PC-9 (cell line): Measurements from ENCODE around the gene TAF6. TPM values are rescaled to one million over a fixed set of nuclear protein-coding genes. Genes with fewer than 3 reads are reported as not detected.

Experiments
- BruUV-seq: library from RNA; stranded (reverse); fragments of 400-500 nt; replicated peaks from 2 replicates; lab custom pipeline; 2021; lab: Mats Ljungman, UMichigan
- CTCF ChIA-PET: fragments of 300-600 bp; sonication (Branson Sonifier 250); formaldehyde crosslinking; loops from one replicate; lab custom pipeline; 2022; ENCODE audit warnings: antibody characterized with exemption; lab: Charles Lee
- POLR2A ChIA-PET: fragments of 300-600 bp; sonication (Branson Sonifier 250); formaldehyde crosslinking; loops from one replicate; lab custom pipeline; 2022; ENCODE audit warnings: antibody characterized with exemption; ENCODE audit not compliant: unreplicated experiment; lab: Charles Lee
- DNase-seq, 2 experiments: peaks; one replicate each; pipeline versions ENCODE4 v3.0.0 to v3.0.0-alpha.2; 2015 to 2022; ENCODE audit warnings: mixed read lengths in 1 of 2
- H2AFZ ChIP-seq: fragments of 200-600 bp; sonication (generic); 2 replicates; pipeline ENCODE4 v1.8.1; 2017; ENCODE audit warnings: antibody characterized with exemption
- H3F3A ChIP-seq: fragments of 200-600 bp; sonication (generic); 2 replicates; pipeline ENCODE4 v1.8.1; 2017; ENCODE audit warnings: antibody characterized with exemption, mild to moderate bottlenecking, low read depth; ENCODE audit not compliant: insufficient read depth
- H3K27ac ChIP-seq: fragments of 200-600 bp; sonication (generic); 2 replicates; pipeline ENCODE4 v1.6.1; 2016; ENCODE audit warnings: mixed run types
- H3K27me3 ChIP-seq: fragments of 200-600 bp; sonication (generic); 2 replicates; pipeline ENCODE4 v1.6.1; 2016; ENCODE audit warnings: low read depth, mixed run types; ENCODE audit not compliant: insufficient read depth
- H3K36me3 ChIP-seq: fragments of 200-600 bp; sonication (generic); 2 replicates; pipeline ENCODE4 v1.6.1; 2016; ENCODE audit warnings: low read depth, mixed run types
- H3K4me1 ChIP-seq: fragments of 200-600 bp; sonication (generic); replicated peaks from 2 replicates; pipeline ENCODE4 v1.6.1; 2016; ENCODE audit warnings: mixed run types; ENCODE audit not compliant: insufficient read depth
- H3K4me2 ChIP-seq: fragments of 200-600 bp; sonication (generic); 2 replicates; pipeline ENCODE4 v1.6.1; 2017; ENCODE audit warnings: mixed run types
- H3K4me3 ChIP-seq: fragments of 200-600 bp; sonication (generic); 2 replicates; pipeline ENCODE4 v1.6.1; 2016; ENCODE audit warnings: mixed run types
- H3K79me2 ChIP-seq: fragments of 200-600 bp; sonication (generic); 2 replicates; pipeline ENCODE4 v1.6.1; 2017; ENCODE audit warnings: low read depth, mixed run types
- H3K9me2 ChIP-seq: fragments of 200-600 bp; sonication (generic); 2 replicates; pipeline ENCODE4 v1.8.1; 2017; ENCODE audit warnings: mild to moderate bottlenecking; ENCODE audit not compliant: insufficient read depth
- H3K9me3 ChIP-seq: fragments of 200-600 bp; sonication (generic); 2 replicates; pipeline ENCODE4 v1.8.1; 2016; ENCODE audit warnings: low read depth; ENCODE audit not compliant: insufficient read depth
- H4K20me1 ChIP-seq: fragments of 200-600 bp; sonication (generic); 2 replicates; pipeline ENCODE4 v1.8.1; 2017; ENCODE audit not compliant: insufficient read depth
- CTCF ChIP-seq: fragments of 200-600 bp; sonication (generic); conservative IDR thresholded peaks from 2 replicates; pipeline ENCODE4 v1.6.1; 2017; ENCODE audit warnings: mixed run types, antibody characterized with exemption, mild to moderate bottlenecking, moderate library complexity
- EZH2 ChIP-seq: fragments of 200-600 bp; sonication (generic); IDR thresholded peaks from 2 replicates; pipeline ENCODE4 v1.8.0; 2017; ENCODE audit warnings: antibody characterized with exemption, low read depth
- intact Hi-C: fragments of 100-400 bp; cut with micrococcal nuclease; formaldehyde crosslinking; loops from one replicate; pipeline ENCODE4 v1.10.0; 2022; ENCODE audit not compliant: unreplicated experiment
- total RNA-seq: library from RNA; stranded (reverse); gene quantifications from 2 replicates; pipeline ENCODE4 v1.2.3, GENCODE V29; 2021

Gene TAF6
- total RNA-seq, 1 experiment from 2014 or later: 91.4 TPM

DNA sequence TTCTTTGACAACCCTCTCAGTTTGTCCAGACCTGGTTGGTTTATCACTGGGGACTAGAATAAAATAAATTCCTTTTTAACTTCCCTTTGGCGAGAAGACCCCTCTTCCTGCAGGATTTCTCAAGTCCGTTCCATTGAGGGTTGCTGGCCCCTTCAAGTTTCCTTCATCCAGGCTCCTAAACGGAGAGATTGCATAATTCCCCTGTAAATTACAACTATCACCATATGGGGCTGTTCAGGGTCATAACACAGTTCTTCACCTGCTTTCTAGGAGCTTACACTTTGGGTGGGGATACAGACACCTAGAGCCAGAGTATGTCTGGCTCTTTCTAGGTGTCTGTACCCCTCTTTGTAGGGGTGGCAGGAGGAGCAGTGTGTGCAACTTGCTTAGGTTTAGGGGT lies 33.6 kb downstream of the TAF6 start:
- Histone ChIP-seq H3K4me1 (peaks cover 34% of the 10 kb centered on the region), H3K9me2 (no peaks in the 10 kb centered on the region), H3K9me3 (no peaks in the 10 kb centered on the region), H2AFZ (no peak overlapping the region), H3K27ac (no peak overlapping the region), H3K79me2 (peaks cover 18% of the 10 kb centered on the region), H3K4me2 (no peak overlapping the region), H3K27me3 (no peaks in the 10 kb centered on the region), H4K20me1 (no peaks in the 10 kb centered on the region), H3F3A (peaks cover 39% of the 10 kb centered on the region), H3K4me3 (no peak overlapping the region), H3K36me3 (no peaks in the 10 kb centered on the region)
- intact Hi-C loops: no loop called here
- no peak for DNase-seq
- TF ChIP-seq CTCF (no peak), EZH2 (no peak)
- ChIA-PET POLR2A (no interaction called here), CTCF (no interaction called here)
- BruUV-seq: no TSS peak

DNA sequence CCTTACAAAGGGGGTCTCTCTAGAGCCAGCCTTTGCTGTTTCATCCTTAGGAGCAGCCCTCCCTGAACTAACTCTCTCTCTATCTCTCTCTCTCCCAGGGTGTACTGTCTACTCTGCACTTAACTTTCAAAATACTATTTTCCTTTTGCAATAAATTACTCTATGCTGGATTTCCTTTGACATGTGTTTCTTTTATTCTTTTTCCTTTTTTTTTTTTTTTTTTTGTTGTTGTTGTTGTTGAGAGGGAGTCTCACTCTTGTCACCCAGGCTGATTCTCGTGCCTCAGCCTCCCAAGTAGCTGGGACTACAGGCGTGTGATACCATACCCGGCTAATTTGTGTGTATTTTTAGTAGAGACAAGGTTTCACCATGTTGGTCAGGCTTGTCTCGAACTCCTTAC lies 36.2 kb downstream of the TAF6 start:
- ChIA-PET CTCF (interaction anchor here (0.6 to 1.1 kb wide), 9 partner anchors 18 to 1242 kb away, joined by 3 to 12 read pairs (median 3); partner anchors contain the start of genes AP4M1 and MCM7), POLR2A (interaction anchor here (0.5 to 1.1 kb wide), 16 partner anchors 8 to 674 kb away, joined by 3 to 24 read pairs (median 8); partner anchors contain the start of genes AP4M1, BUD31, PDAP1 and ZCWPW1)
- DNase-seq: no peak
- H3K4me2 ChIP-seq: peak overlapping the region; percentile 78
- H3K9me2 ChIP-seq: no peaks in the 10 kb centered on the region
- intact Hi-C loops: loop anchor here (1.0 to 5.0 kb wide), 3 partner anchors 18 to 711 kb away; partner anchors contain the start of genes AP4M1, ARPC1B and MCM7
- H2AFZ ChIP-seq: no peak overlapping the region
- H3F3A ChIP-seq: peaks cover 25% of the 10 kb centered on the region
- H4K20me1 ChIP-seq: peaks cover 8% of the 10 kb centered on the region; the same call in 1 of the 2 replicates
- BruUV-seq: no TSS peak
- H3K4me1 ChIP-seq: peaks cover 26% of the 10 kb centered on the region
- H3K27ac ChIP-seq: no peak overlapping the region
- H3K27me3 ChIP-seq: no peaks in the 10 kb centered on the region
- no peaks in the 10 kb centered on the region for H3K9me3 ChIP-seq
- peaks cover 36% of the 10 kb centered on the region for H3K79me2 ChIP-seq
- TF ChIP-seq EZH2: no peak
- TF ChIP-seq CTCF: no peak
- peaks cover 22% of the 10 kb centered on the region for H3K36me3 ChIP-seq
- H3K4me3 ChIP-seq: no peak overlapping the region; the same call in 1 of the 2 replicates

GRCh38 chr7:100081535-100082102 lies 37.5 kb downstream of the TAF6 start, which contains the start of gene ZNF3:
ZNF3 (minus strand) TSS chr7:100081723; CDS start chr7:100077357, 4,366 bp downstream.
- H3F3A ChIP-seq: peaks cover 17% of the 10 kb centered on the region
- H3K4me2 ChIP-seq: peak within 1 kb of the TSS; percentile 78
- H3K79me2 ChIP-seq: peaks cover 50% of the 10 kb centered on the region
- peaks cover 16% of the 10 kb centered on the region for H3K4me1 ChIP-seq
- TF ChIP-seq CTCF (peak; percentile 92), EZH2 (no peak)
- peaks cover 34% of the 10 kb centered on the region for H3K36me3 ChIP-seq
- H3K4me3 ChIP-seq: peak within 1 kb of the TSS; percentile 93
- peaks cover 8% of the 10 kb centered on the region; the same call in 1 of the 2 replicates for H4K20me1 ChIP-seq
- ChIA-PET CTCF (interaction anchor here (1.1 kb wide), 1 partner anchor 51 kb away, joined by 7 read pairs; no protein-coding TSS in a partner anchor), POLR2A (interaction anchor here (0.6 to 1.1 kb wide), 2 partner anchors 20 to 69 kb away, joined by 3 to 24 read pairs; partner anchors contain the start of gene AP4M1)
- H3K9me2 ChIP-seq: no peaks in the 10 kb centered on the region
- H2AFZ ChIP-seq: peak within 1 kb of the TSS; percentile 69
- H3K27ac ChIP-seq: peak within 1 kb of the TSS; percentile 79
- peak; percentile 95 to 99 for DNase-seq
- intact Hi-C loops: loop anchor here (1.0 to 5.0 kb wide), 8 partner anchors 20 to 709 kb away; partner anchors contain the start of genes AP4M1, ARPC1B, MCM7 and MEPCE
- H3K9me3 ChIP-seq: no peaks in the 10 kb centered on the region; the same call in 1 of the 2 replicates
- BruUV-seq: no TSS peak
- H3K27me3 ChIP-seq: no peaks in the 10 kb centered on the region
